Lower lobe of right lung (tissue), 2 donors: ENCODE data around the gene CCDC28B. TPM values are rescaled to one million over a fixed set of nuclear protein-coding genes. Genes with fewer than 3 reads are reported as not detected.

Experiments
- ATAC-seq, 2 donors: fragments of 200-7000 bp; cut with Tn5 transposase; one replicate each; pipeline ENCODE4 v1.9.1; 2020 to 2022; ENCODE audit warnings: mild to moderate bottlenecking in 2 of 2, moderate library complexity in 2 of 2
- DNase-seq: peaks from one replicate; pipeline ENCODE4 v3.0.0-alpha.2; 2020
- H3K27ac ChIP-seq: fragments of 200-600 bp; one replicate; pipeline ENCODE4 v1.8.0; 2022
- H3K27me3 ChIP-seq: fragments of 200-600 bp; one replicate; pipeline ENCODE4 v1.8.0; 2022; ENCODE audit warnings: low read depth
- H3K36me3 ChIP-seq: fragments of 200-600 bp; one replicate; pipeline ENCODE4 v1.8.0; 2022; ENCODE audit warnings: mild to moderate bottlenecking
- H3K4me1 ChIP-seq: fragments of 200-600 bp; one replicate; pipeline ENCODE4 v1.8.0; 2022
- H3K4me3 ChIP-seq: fragments of 200-600 bp; one replicate; pipeline ENCODE4 v1.8.0; 2022; ENCODE audit warnings: mild to moderate bottlenecking
- H3K9me3 ChIP-seq: fragments of 200-600 bp; one replicate; pipeline ENCODE4 v1.8.0; 2022
- intact Hi-C: fragments of 100-400 bp; cut with DNase I; formaldehyde crosslinking; loops from one replicate; pipeline ENCODE4 v1.11.0; 2022
- total RNA-seq: library from RNA; stranded (reverse); fragmentation: NEBNext Ultra II Directional; extraction: Animal tissue kit (Norgen Biotek cat#: 25700); gene quantifications from one replicate; pipeline ENCODE4 v1.2.1, GENCODE V29; 2021
- TF ChIP-seq, protein P1 (sequence below): fragments of 200-600 bp; IDR thresholded peaks from one replicate; pipeline ENCODE4 v1.8.0; 2022; ENCODE audit warnings: antibody characterized with exemption, mild to moderate bottlenecking
- donor health status: DM: no; HTN: yes; CAD: no; lungs with severe emphysema.

Gene CCDC28B
- total RNA-seq, 1 donor from 2014 or later, result 3.3 TPM

DNA sequence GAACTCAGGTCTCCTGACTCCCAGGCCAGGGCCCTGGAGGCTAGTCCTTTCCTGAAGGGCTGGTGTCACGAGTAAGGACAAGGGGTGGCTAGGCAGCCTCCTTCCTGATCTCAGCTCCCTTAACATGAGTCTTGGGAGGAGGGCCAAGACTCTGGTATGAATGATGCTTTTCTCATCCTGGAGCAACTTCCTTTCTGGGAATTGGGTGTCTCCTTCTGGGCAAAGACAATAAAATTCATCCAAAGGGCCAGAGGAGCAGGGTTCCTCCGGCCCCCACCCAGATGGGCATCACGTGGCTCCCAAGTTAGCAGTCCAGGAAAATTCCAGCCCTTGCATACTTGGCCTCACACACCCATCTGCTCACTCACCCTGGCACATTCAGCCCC, 46.5 kb downstream of the CCDC28B start, which contains the start of gene FAM167B:
Gene FAM167B, plus strand, starts transcription at position 335 of the 386 bp plus-strand sequence. CDS start 200 bp downstream, outside the sequence.
- H3K27ac ChIP-seq, result peak within 1 kb of the TSS; percentile 81
- H3K27me3 ChIP-seq, result peaks cover 4% of the 10 kb centered on the region
- DNase-seq (no peak), ATAC-seq (peak; percentile 27 to 34)
- peak within 1 kb of the TSS; percentile 43 for H3K4me3 ChIP-seq
- H3K36me3 ChIP-seq, result no peaks in the 10 kb centered on the region
- no peaks in the 10 kb centered on the region for H3K9me3 ChIP-seq
- H3K4me1 ChIP-seq, result peaks cover 62% of the 10 kb centered on the region
- intact Hi-C loops, result no loop called here
- TF ChIP-seq, protein P1, sequence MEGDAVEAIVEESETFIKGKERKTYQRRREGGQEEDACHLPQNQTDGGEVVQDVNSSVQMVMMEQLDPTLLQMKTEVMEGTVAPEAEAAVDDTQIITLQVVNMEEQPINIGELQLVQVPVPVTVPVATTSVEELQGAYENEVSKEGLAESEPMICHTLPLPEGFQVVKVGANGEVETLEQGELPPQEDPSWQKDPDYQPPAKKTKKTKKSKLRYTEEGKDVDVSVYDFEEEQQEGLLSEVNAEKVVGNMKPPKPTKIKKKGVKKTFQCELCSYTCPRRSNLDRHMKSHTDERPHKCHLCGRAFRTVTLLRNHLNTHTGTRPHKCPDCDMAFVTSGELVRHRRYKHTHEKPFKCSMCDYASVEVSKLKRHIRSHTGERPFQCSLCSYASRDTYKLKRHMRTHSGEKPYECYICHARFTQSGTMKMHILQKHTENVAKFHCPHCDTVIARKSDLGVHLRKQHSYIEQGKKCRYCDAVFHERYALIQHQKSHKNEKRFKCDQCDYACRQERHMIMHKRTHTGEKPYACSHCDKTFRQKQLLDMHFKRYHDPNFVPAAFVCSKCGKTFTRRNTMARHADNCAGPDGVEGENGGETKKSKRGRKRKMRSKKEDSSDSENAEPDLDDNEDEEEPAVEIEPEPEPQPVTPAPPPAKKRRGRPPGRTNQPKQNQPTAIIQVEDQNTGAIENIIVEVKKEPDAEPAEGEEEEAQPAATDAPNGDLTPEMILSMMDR, result no peak

DNA sequence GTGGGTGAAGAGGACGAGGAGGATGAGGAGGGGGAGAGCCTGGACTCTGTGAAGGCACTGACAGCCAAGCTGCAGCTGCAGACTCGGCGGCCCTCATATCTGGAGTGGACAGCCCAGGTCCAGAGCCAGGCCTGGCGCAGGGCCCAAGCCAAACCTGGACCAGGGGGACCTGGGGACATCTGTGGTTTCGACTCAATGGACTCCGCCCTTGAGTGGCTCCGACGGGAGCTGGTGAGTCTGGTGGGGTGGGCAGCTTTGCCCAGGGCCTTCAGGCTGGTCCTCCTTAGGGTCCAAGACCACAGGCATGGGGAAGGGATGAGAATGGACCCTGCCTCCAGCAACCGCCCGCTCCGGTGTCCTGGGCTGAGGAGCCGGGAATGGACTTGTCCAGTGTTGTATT, 47.1 kb downstream of the CCDC28B start:
- DNase-seq, result no peak
- intact Hi-C loops, result no loop called here
- H3K4me3 ChIP-seq, result peak overlapping the region; percentile 43
- H3K4me1 ChIP-seq, result peaks cover 61% of the 10 kb centered on the region
- H3K27ac ChIP-seq, result peak overlapping the region; percentile 81
- ATAC-seq, result no peak
- no peaks in the 10 kb centered on the region for H3K9me3 ChIP-seq
- peaks cover 4% of the 10 kb centered on the region for H3K27me3 ChIP-seq
- H3K36me3 ChIP-seq, result no peaks in the 10 kb centered on the region
- TF ChIP-seq, protein P1, result no peak

DNA sequence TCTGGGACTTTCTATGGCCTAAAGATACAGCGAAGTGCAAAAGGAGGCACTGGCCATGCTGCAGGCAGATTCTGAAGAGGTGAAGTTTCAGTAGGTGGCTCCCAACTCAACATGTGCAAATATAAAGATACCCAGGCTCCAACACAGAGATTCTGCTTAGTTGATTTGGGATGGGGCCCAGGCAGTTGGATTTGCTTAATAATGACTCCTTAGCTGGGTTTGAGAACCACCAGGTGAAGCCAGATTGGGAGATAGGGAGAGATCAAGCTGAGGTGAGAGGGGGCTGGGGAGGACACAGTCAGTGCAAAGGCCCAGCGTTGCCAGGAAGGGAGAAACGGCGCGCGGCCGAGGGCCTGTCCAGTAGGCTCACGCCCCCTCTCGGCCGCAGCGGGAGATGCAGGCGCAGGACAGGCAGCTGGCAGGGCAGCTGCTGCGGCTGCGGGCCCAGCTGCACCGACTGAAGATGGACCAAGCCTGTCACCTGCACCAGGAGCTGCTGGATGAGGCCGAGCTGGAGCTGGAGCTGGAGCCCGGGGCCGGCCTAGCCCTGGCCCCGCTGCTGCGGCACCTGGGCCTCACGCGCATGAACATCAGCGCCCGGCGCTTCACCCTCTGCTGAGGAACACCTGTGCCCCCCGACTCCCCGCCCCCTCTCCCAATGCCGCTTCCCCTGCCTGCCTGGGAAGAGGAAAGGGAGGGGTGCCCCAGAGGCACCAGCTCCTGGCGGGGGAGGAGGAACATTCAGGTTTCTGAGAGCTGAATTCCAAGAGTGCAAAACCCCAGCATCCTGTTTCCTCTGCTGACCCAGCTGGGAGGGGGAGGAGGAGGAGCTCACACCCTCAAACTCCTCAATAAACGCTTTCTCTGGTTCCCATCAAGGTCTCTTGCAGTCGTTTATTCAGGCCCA, 47.8 kb downstream of the CCDC28B start:
- TF ChIP-seq, protein P1, result peak; percentile 87
- ATAC-seq (peak; percentile 82 to 85), DNase-seq (peak; percentile 92)
- H3K27ac ChIP-seq, result peak overlapping the region; percentile 81
- no peaks in the 10 kb centered on the region for H3K9me3 ChIP-seq
- H3K36me3 ChIP-seq, result no peaks in the 10 kb centered on the region
- H3K4me1 ChIP-seq, result peaks cover 61% of the 10 kb centered on the region
- peaks cover 4% of the 10 kb centered on the region for H3K27me3 ChIP-seq
- intact Hi-C loops, result no loop called here
- peak overlapping the region; percentile 43 for H3K4me3 ChIP-seq

DNA sequence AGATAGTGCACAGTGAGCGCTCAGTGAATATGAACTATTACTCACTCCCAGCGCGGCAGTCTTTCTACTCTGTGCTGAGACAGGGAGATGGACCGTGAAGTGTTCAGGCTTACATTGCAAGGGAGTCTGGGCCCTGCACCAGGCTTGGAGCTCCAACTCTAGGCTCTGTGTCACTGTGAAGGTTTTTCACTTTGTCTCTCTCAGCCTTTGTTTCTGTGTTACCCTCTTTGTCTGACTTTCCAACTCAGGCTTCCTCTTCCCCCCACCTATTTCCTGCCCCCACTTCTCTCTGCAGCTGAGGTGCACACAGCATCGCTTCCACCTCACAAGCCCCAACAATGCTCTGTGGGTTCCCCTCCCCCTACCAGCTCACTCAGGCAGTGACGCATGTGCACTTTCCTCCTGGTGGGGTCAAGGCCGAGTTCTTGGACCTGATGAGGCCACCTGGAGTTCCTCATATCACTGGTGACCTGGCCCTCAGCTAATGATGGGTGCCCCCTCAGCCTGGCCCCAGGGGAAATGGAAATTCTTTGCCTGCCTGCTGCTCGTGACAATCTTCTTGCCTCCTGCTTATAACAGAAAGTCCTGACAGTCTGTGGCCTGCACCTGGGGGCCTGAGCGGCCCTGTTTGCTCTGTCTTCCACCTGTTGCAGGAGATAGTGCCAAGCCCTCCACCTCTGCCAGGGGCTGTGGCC, 49.6 kb downstream of the CCDC28B start:
- no peak for DNase-seq
- Histone ChIP-seq H3K4me3 (peak overlapping the region; percentile 41), H3K36me3 (no peaks in the 10 kb centered on the region), H3K4me1 (peaks cover 61% of the 10 kb centered on the region), H3K9me3 (no peaks in the 10 kb centered on the region), H3K27me3 (peaks cover 4% of the 10 kb centered on the region), H3K27ac (peak overlapping the region; percentile 81)
- ATAC-seq, result peak; percentile 48 to 61
- intact Hi-C loops, result no loop called here
- TF ChIP-seq, protein P1, result no peak

DNA sequence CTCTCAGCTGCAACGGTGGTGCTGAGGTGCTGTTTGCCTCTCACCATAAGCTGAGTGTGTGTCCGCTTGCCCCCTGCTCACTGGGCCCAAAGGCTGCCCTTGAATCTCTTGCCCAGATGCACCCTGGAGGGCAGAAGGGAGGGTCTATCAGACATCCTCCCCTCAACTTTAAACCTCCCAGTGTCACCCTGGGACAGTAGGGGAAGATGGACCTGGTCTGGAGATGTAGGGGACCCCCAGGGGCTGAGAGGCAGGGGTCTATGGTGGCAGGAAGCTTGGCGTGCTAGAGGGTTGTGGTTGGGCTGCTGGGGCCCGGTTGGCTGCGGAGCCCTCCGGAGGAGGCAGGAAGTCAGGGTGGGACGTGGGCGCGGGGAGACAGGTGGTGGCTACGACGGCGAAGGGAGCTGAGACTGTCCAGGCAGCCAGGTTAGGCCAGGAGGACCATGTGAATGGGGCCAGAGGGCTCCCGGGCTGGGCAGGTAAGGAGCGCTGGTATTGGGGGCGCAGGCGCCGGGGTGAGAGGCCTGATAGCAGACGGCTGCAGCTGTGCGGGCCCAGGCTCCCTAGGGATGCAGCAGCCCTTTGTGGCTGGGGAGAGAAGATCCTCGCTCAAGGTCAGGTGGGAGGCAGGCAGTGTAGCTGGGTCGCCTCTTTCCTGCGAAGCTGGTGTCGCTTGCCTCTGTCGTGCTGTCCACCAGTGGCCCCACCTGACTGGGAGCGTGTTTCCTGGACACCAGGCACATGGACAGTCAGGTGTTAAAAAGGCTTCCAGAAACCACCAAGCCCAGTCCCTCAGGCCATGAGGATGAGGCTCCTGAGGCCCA, 50.7 kb downstream of the CCDC28B start, which contains the start of gene LCK:
Gene LCK, plus strand, starts transcription at position 373 of the 824 bp plus-strand sequence. CDS start 23,065 bp downstream, outside the sequence.
- intact Hi-C loops, result no loop called here
- H3K27ac ChIP-seq, result peak within 1 kb of the TSS; percentile 81
- DNase-seq, result no peak
- H3K4me1 ChIP-seq, result peaks cover 57% of the 10 kb centered on the region
- no peaks in the 10 kb centered on the region for H3K9me3 ChIP-seq
- TF ChIP-seq, protein P1, result no peak
- no peaks in the 10 kb centered on the region for H3K36me3 ChIP-seq
- ATAC-seq, result no peak
- H3K27me3 ChIP-seq, result peaks cover 4% of the 10 kb centered on the region
- peak within 1 kb of the TSS; percentile 41 for H3K4me3 ChIP-seq
